GM12891 (cell line): ENCODE results near the gene ZNF641.

Experiments
- PAX5 ChIP-seq: IDR thresholded peaks from 2 replicates; pipeline ENCODE4 v1.6.1; 2011; ENCODE audit warnings: low read length, moderate library complexity, mild to moderate bottlenecking; ENCODE audit not compliant: insufficient read depth, severe bottlenecking
- POLR2A ChIP-seq: IDR thresholded peaks from 2 replicates; pipeline ENCODE4 v1.6.1; 2011; ENCODE audit warnings: low read depth, low read length, control low read depth
- POLR2AphosphoS5 ChIP-seq: IDR thresholded peaks from 2 replicates; pipeline ENCODE4 v1.6.1; 2011; ENCODE audit warnings: low read depth, low read length, control low read depth
- POU2F2 ChIP-seq: IDR thresholded peaks from 2 replicates; pipeline ENCODE4 v1.6.1; 2011; ENCODE audit warnings: low read depth, mild to moderate bottlenecking, control low read depth, low read length, moderate library complexity
- SPI1 ChIP-seq: IDR thresholded peaks from 2 replicates; pipeline ENCODE4 v1.6.1; 2011; ENCODE audit warnings: low read depth, low read length, control low read depth
- TAF1 ChIP-seq: IDR thresholded peaks from 2 replicates; pipeline ENCODE4 v1.6.1; 2011; ENCODE audit warnings: low read depth, low read length, control low read depth

GRCh38 chr12:48307269-48307668 is 43.5 kb downstream of the ZNF641 start:
- TF ChIP-seq TAF1 (no peak), POLR2AphosphoS5 (no peak), SPI1 (no peak), POLR2A (no peak), POU2F2 (no peak), PAX5 (no peak)
